Tibial nerve (tissue), 4 donors: ENCODE data around the gene CGAS.

ENCODE experiments used
- EP300 ChIP-seq, 2 donors: sonication (generic); formaldehyde crosslinking; IDR thresholded peaks; one replicate each; pipeline ENCODE4 v1.6.1; 2017; ENCODE audit warnings: antibody characterized with exemption in 2 of 2, mild to moderate bottlenecking in 1 of 2
- POLR2A ChIP-seq, 2 donors: fragments of 450-650 bp; IDR thresholded peaks; one replicate each; pipeline ENCODE4 v1.6.1; 2017; ENCODE audit warnings: antibody characterized with exemption in 2 of 2, mild to moderate bottlenecking in 2 of 2, moderate library complexity in 2 of 2
- TF ChIP-seq, protein P1 (sequence below), 5 experiments: fragments of 200-600 bp in 3 of 5; fragments of 450-650 bp in 2 of 5; sonication (generic) in 3 of 5; IDR thresholded peaks; one replicate each; pipeline ENCODE4 v1.5.1; 2016 to 2019; ENCODE audit warnings: antibody characterized with exemption in 5 of 5, mild to moderate bottlenecking in 3 of 5, moderate library complexity in 2 of 5

DNA sequence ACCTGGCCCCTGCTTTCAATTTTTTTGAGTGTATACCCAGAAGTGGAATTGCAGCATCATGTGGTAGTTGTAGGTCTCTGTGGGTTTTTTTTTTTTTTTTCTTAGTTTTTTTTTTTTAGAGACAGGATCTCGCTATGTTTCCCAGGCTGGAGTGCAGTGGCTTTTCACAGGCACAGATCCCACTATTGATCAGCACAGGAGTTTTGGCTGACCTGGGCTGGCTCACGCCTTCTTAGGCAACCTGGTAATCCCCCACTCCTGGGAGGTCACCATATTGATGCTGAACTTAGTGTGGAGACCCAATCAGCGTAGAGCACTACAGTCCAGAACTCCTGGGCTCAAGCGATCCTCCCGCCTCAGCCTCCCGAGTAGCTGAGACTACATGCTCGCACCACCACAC is 35.4 kb upstream of the CGAS start:
- no peak for TF ChIP-seq POLR2A (IDR thresholded peaks at IDR 0.05)
- TF ChIP-seq, protein P1, sequence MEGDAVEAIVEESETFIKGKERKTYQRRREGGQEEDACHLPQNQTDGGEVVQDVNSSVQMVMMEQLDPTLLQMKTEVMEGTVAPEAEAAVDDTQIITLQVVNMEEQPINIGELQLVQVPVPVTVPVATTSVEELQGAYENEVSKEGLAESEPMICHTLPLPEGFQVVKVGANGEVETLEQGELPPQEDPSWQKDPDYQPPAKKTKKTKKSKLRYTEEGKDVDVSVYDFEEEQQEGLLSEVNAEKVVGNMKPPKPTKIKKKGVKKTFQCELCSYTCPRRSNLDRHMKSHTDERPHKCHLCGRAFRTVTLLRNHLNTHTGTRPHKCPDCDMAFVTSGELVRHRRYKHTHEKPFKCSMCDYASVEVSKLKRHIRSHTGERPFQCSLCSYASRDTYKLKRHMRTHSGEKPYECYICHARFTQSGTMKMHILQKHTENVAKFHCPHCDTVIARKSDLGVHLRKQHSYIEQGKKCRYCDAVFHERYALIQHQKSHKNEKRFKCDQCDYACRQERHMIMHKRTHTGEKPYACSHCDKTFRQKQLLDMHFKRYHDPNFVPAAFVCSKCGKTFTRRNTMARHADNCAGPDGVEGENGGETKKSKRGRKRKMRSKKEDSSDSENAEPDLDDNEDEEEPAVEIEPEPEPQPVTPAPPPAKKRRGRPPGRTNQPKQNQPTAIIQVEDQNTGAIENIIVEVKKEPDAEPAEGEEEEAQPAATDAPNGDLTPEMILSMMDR (IDR thresholded peaks at IDR 0.05), result no peak
- TF ChIP-seq EP300 (IDR thresholded peaks at IDR 0.05), result no peak
